ENCODE data around the gene FHDC1.

- no peak for TF ChIP-seq CTCF (IDR thresholded peaks at IDR 0.05 in 4 of 5, conservative IDR thresholded peaks at IDR 0.05 in 1 of 5)
- TF ChIP-seq POLR2A (IDR thresholded peaks at IDR 0.05), result no peak
Observed at GRCh38 chr4:152910521-152910920, 25.6 kb upstream of the FHDC1 start.

Data from gastrocnemius medialis (tissue), 4 donors.